Fibroblast of peridontal ligament (primary cell): Measurements from ENCODE around the gene FNDC8.
"Not testable (repeated sequence)": the region's sequence is repeated elsewhere in the genome, so short reads cannot be mapped to it uniquely, and the experiment has no call there.

Source experiments
- DNase-seq: peaks from one replicate; pipeline ENCODE4 v3.0.0-alpha.2; 2010; ENCODE audit errors: extremely low read depth

The FNDC8 gene

GRCh38 chr17:35121315-35121714 lies at the start of gene FNDC8:
Gene FNDC8, plus strand, starts transcription at chr17:35121615. Its CDS starts 79 bp downstream, at chr17:35121694.
- DNase-seq, result no peak

GRCh38 chr17:35073183-35073790 lies 48.1 kb upstream of the FNDC8 start:
- DNase-seq, result no peak

- no peak for DNase-seq
Measured at GRCh38 chr17:35073991-35074627, 47.3 kb upstream of the FNDC8 start.

- DNase-seq, result no peak
Measured at GRCh38 chr17:35074711-35075707, 46.4 kb upstream of the FNDC8 start.

GRCh38 chr17:35076874-35077273 lies 44.5 kb upstream of the FNDC8 start:
- no peak for DNase-seq

- DNase-seq, result no peak
Measured at GRCh38 chr17:35079547-35080423, 41.6 kb upstream of the FNDC8 start.

- no peak for DNase-seq
Measured at GRCh38 chr17:35080536-35080935, 40.9 kb upstream of the FNDC8 start.

GRCh38 chr17:35081638-35082037 lies 39.8 kb upstream of the FNDC8 start:
- no peak for DNase-seq

GRCh38 chr17:35082073-35082657 lies 39.2 kb upstream of the FNDC8 start:
- DNase-seq, result peak; percentile 83

GRCh38 chr17:35083071-35083470 lies 38.3 kb upstream of the FNDC8 start:
- no peak for DNase-seq

- DNase-seq, result no peak
Measured at GRCh38 chr17:35084987-35085386, 36.4 kb upstream of the FNDC8 start.

GRCh38 chr17:35086164-35086563 lies 35.3 kb upstream of the FNDC8 start:
- DNase-seq, result no peak

- no peak for DNase-seq
Measured at GRCh38 chr17:35086931-35087573, 34.4 kb upstream of the FNDC8 start.

GRCh38 chr17:35087731-35088355 lies 33.6 kb upstream of the FNDC8 start:
- DNase-seq, result peak; percentile 39

- peak; percentile 46 for DNase-seq
Measured at GRCh38 chr17:35088356-35088880, 33.0 kb upstream of the FNDC8 start.

GRCh38 chr17:35088881-35089585 lies 32.4 kb upstream of the FNDC8 start:
- peak; percentile 65 for DNase-seq

- peak; percentile 38 for DNase-seq
Measured at GRCh38 chr17:35089586-35090296, 31.7 kb upstream of the FNDC8 start.

GRCh38 chr17:35090707-35091106 lies 30.7 kb upstream of the FNDC8 start:
- not testable (repeated sequence) for DNase-seq

- peak; percentile 93 for DNase-seq
Measured at GRCh38 chr17:35094902-35095301, 26.5 kb upstream of the FNDC8 start.
